ENCODE measurements around the gene SRMS.

DNA sequence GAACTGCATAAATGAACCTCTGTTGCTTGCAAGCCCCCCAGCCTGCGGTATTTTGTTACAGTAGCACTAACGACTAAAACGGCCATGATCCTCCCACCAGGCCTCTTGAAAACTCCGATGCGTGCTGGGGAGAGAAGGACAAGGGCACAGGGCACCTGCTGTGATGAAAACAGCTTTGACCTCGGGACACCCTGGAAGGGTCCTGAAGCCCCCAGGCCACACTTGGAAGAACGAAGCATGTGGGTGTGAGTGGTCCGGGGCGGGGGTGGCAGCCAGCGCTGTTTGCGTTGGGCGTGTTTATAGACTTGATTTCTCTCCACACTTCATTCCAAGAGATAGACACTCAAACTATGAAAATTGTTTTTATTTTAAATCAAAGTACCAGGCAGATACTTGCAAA is 39.7 kb upstream of the SRMS start:
- TF ChIP-seq, protein P1, sequence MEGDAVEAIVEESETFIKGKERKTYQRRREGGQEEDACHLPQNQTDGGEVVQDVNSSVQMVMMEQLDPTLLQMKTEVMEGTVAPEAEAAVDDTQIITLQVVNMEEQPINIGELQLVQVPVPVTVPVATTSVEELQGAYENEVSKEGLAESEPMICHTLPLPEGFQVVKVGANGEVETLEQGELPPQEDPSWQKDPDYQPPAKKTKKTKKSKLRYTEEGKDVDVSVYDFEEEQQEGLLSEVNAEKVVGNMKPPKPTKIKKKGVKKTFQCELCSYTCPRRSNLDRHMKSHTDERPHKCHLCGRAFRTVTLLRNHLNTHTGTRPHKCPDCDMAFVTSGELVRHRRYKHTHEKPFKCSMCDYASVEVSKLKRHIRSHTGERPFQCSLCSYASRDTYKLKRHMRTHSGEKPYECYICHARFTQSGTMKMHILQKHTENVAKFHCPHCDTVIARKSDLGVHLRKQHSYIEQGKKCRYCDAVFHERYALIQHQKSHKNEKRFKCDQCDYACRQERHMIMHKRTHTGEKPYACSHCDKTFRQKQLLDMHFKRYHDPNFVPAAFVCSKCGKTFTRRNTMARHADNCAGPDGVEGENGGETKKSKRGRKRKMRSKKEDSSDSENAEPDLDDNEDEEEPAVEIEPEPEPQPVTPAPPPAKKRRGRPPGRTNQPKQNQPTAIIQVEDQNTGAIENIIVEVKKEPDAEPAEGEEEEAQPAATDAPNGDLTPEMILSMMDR (conservative IDR thresholded peaks at IDR 0.05 in 1 of 2, IDR thresholded peaks at IDR 0.05 in 1 of 2; ENCODE audit: extremely low read depth in 1 of 2, insufficient read depth in 1 of 2, low read depth in 1 of 2, low read length in 2 of 2) = no peak
- no peak for TF ChIP-seq EZH2 (IDR thresholded peaks at IDR 0.05; ENCODE audit: borderline replicate concordance, low read length)
